ENCODE results near the gene ATG7. TPM values are rescaled to one million over a fixed set of nuclear protein-coding genes. Genes with fewer than 3 reads are reported as not detected.

ATG7 gene
- polyA plus RNA-seq, 6 donors from 2014 or later, result 15.5 to 36.9 (median 18.4) TPM

DNA sequence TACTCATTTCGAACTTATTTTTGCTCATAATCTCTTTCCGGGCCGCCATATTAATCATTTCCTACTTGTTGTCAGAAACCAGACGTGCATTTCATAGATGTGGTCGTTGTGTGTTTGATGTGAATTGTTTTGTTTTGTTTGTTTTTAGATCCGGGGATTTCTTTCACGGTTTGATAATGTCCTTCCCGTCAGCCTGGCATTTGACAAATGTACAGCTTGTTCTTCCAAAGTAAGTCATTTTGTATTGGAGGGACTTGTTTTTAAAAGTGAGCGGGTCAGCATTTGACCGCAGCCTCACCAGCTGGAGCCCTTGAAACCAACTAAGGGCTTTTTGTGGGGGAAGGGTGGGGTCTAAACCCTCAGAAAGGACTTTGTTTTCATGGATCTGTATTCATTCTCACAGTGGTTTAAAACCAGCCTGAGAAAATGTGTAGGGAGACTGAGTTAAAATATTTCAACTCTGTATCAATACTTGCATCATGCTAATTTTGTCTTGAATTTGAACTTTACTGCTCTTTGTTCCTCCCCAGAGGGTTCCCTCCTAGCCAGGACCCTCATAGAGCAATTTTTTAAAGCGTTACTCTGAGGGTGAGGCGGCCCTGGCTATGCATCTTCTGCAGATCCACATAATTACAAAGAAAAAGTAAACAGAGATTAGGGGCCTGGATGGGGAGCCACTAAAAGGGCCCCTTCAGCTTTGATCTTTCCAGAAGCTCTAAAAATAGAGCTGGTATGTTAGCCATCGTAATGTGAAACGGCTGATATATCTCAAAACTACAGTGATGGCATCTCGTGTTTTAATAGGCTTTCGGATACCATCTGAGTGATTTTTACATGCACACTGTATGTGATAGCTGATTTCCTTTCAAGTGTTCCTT, 107.9 kb downstream of the ATG7 start:
- no peaks in the 10 kb centered on the region for H3K9me3 Mint-ChIP-seq
- H3K36me3 Mint-ChIP-seq, result peaks cover 0 to 9% of the 10 kb centered on the region in 2 donors
- H3K27ac Mint-ChIP-seq, result peak overlapping the region in 1 of 6 donors; percentile 90
- H3K4me3 Mint-ChIP-seq, result no peak overlapping the region
- ATAC-seq (ENCODE audit: low read depth in 2 of 2) (no peak), DNase-seq (no peak)
- H3K27me3 Mint-ChIP-seq, result no peaks in the 10 kb centered on the region
- no peaks in the 10 kb centered on the region for H3K4me1 Mint-ChIP-seq

DNA sequence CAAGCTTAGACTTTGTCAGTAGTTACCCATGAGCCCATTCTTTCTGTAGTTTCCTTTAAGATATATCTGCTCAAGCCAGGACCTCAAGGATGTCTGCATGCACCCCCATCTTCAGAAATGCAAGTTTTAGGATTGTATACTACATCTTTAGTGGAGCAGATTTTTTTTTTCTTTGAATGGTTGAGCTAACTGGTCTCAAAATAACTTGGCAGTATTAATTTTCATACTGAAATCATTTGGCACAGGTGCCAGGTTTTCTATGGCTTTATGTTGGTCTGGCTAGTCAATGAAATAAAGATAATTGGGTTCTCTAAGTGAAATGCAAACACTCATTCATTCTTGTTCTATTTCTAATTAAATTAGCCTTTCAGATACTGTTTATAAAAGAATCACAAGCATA, 108.9 kb downstream of the ATG7 start:
- no peaks in the 10 kb centered on the region for H3K4me1 Mint-ChIP-seq
- no peak overlapping the region for H3K4me3 Mint-ChIP-seq
- peaks cover 0 to 15% of the 10 kb centered on the region in 2 donors for H3K36me3 Mint-ChIP-seq
- DNase-seq, result no peak
- no peak for ATAC-seq (ENCODE audit: low read depth in 2 of 2)
- no peak overlapping the region for H3K27ac Mint-ChIP-seq
- H3K9me3 Mint-ChIP-seq, result no peaks in the 10 kb centered on the region
- H3K27me3 Mint-ChIP-seq, result no peaks in the 10 kb centered on the region

DNA sequence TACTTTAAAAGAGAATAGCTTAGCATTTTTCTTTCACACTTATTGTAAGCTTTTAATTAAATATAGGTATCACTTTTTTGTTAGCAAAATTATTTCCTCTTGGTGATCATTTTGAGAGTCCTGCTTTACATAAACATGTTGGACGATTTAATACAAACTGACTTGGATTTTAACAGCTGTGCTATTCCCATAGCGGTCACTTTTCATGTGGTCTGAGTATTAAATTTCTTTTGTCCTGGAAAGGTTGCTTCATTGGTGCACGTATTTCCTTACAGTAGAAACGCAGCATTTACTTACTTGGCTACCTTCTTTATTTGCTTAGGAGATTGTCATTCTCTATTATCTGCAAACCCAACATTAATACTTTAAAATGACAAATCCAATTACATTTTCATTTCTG, 109.4 kb downstream of the ATG7 start:
- no peaks in the 10 kb centered on the region for H3K27me3 Mint-ChIP-seq
- no peak overlapping the region for H3K4me3 Mint-ChIP-seq
- DNase-seq, result no peak
- no peak for ATAC-seq (ENCODE audit: low read depth in 2 of 2)
- H3K4me1 Mint-ChIP-seq, result no peaks in the 10 kb centered on the region
- H3K27ac Mint-ChIP-seq, result no peak overlapping the region
- H3K36me3 Mint-ChIP-seq, result peaks cover 0 to 15% of the 10 kb centered on the region in 2 donors
- H3K9me3 Mint-ChIP-seq, result no peaks in the 10 kb centered on the region

DNA sequence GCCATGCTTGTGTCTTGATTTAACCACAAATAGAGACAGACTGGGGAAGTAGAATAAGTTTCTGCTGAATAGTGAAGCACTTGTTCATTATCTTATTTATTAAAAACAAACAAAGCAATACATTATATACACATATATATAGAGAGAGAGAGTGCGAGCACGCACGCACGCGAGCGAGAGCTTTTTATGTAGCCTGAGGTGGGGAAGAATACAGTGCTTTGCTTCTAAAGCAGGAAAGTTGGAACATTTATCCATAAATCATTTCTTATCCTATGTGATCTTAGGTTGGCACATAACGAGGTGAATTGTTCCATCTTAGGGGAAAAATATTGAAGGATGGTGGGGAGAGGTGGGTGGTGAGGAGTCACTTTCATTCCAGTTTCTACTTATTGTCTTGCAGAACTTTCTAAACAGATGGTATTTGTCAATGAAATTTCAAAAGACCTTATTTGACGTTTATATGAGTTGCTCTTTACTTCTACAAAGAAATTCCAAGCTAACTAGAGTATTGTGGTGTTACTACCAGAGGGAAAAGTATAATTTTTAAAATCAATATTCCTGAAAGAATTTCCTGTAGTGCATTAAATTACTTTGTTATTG, 110.0 kb downstream of the ATG7 start:
- Mint-ChIP-seq H3K36me3 (peaks cover 0 to 15% of the 10 kb centered on the region in 2 donors), H3K9me3 (no peaks in the 10 kb centered on the region), H3K27ac (no peak overlapping the region), H3K27me3 (no peaks in the 10 kb centered on the region), H3K4me3 (no peak overlapping the region), H3K4me1 (no peaks in the 10 kb centered on the region)
- ATAC-seq (ENCODE audit: low read depth in 2 of 2), result no peak
- DNase-seq, result no peak

DNA sequence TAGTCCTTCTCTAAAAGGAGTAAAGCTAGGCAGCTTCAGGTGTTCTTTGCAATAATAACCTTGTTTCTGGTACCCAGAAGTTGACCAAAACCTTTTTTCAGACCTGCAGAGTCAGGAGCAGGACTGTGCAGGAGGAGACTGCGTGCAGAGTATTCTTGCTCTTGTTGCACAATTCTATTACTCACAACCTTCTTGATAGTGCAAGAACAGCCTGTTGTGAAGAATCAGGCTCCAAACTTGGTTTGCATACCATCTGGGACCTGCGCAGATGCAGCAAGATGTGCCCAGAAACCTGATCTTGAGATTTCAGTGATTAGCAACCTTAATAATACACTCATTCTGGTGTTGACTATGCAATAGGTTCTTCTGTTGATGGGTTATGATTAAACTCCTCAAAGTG, 111.9 kb downstream of the ATG7 start:
- Mint-ChIP-seq H3K9me3 (no peaks in the 10 kb centered on the region), H3K4me3 (no peak overlapping the region), H3K27ac (no peak overlapping the region), H3K36me3 (peaks cover 0 to 15% of the 10 kb centered on the region in 2 donors), H3K27me3 (no peaks in the 10 kb centered on the region), H3K4me1 (no peaks in the 10 kb centered on the region)
- no peak for DNase-seq
- ATAC-seq (ENCODE audit: low read depth in 2 of 2), result no peak

DNA sequence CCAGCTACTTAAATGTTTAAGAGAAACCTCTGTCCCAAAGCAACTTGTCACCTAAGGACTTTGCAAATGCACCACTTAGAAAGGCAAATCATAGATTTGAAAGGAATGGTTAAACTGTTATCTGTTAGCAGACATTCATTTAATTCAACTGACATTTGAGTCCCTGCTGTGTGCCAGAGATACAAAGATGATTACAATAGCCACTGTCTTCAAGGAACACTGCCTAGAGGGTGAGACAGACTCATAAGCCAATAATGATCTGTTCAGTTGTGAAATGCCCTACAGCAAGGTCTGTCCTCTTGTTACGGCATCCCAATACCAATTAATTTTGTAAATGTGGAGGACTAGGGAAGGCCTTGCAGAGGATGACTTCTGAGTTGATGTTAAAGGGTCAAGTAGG, 113.1 kb downstream of the ATG7 start:
- no peak for ATAC-seq (ENCODE audit: low read depth in 2 of 2)
- no peak overlapping the region for H3K4me3 Mint-ChIP-seq

DNA sequence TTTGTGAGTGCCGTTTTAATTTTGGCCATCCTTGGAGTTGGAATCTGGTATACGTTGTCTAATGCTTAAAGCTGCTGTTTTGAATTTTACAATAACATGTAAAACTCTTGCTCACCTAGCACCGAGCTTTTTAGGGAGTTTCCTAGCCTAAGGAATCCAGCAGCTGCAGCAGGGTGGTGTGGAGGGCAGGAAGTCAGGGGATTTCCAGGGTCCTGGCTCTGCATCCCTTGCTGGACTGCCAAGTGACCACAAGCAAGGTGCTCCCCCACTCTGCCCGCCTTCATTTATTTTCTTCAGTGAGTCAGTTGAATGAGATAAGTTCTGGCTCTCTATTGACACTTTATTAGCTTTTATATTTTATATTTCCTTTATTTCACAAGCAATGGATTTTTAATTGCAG, 113.7 kb downstream of the ATG7 start:
- ATAC-seq (ENCODE audit: low read depth in 2 of 2) (no peak), DNase-seq (no peak)
- no peak overlapping the region for H3K4me3 Mint-ChIP-seq
- peaks cover 0 to 15% of the 10 kb centered on the region in 2 donors for H3K36me3 Mint-ChIP-seq
- no peak overlapping the region for H3K27ac Mint-ChIP-seq
- no peaks in the 10 kb centered on the region for H3K4me1 Mint-ChIP-seq
- H3K9me3 Mint-ChIP-seq, result no peaks in the 10 kb centered on the region
- H3K27me3 Mint-ChIP-seq, result no peaks in the 10 kb centered on the region

More for the DNA sequence above, 113.1 kb downstream of the ATG7 start:
- Mint-ChIP-seq H3K36me3 (peaks cover 0 to 15% of the 10 kb centered on the region in 2 donors), H3K9me3 (no peaks in the 10 kb centered on the region), H3K27me3 (no peaks in the 10 kb centered on the region), H3K27ac (no peak overlapping the region), H3K4me1 (no peaks in the 10 kb centered on the region)
- no peak for DNase-seq

DNA sequence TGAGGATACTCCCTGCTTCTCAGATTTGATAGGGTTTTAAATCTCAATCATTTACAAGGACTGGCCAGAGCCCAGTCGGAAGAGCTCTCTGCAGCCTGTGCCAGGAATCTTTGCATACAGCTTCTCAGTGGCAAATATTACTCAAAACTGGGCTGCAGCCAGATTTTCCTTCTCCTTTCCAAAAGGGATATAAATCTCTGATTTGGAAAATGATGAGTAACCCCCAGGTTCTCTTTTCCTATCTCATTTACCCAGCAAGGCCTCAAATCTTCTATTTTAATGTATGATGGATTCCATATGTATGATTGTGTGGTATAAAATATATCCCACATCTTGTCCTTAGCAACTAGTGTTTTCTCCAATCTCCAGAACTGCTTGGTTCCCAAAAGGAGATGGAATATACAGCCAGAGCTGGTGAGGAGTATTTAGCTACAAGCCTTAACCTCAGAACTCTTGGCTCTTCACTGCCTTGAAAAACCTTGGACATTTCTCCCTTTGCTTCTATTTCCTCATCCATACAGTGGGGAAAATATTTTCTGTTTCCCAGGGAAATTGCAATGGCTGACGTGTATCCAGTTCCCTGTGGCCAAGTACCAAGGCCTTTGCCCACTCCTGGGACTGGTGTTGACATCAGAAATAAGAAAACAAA, 114.4 kb downstream of the ATG7 start:
- peaks cover 0 to 15% of the 10 kb centered on the region in 2 donors for H3K36me3 Mint-ChIP-seq
- no peak for ATAC-seq (ENCODE audit: low read depth in 2 of 2)

DNA sequence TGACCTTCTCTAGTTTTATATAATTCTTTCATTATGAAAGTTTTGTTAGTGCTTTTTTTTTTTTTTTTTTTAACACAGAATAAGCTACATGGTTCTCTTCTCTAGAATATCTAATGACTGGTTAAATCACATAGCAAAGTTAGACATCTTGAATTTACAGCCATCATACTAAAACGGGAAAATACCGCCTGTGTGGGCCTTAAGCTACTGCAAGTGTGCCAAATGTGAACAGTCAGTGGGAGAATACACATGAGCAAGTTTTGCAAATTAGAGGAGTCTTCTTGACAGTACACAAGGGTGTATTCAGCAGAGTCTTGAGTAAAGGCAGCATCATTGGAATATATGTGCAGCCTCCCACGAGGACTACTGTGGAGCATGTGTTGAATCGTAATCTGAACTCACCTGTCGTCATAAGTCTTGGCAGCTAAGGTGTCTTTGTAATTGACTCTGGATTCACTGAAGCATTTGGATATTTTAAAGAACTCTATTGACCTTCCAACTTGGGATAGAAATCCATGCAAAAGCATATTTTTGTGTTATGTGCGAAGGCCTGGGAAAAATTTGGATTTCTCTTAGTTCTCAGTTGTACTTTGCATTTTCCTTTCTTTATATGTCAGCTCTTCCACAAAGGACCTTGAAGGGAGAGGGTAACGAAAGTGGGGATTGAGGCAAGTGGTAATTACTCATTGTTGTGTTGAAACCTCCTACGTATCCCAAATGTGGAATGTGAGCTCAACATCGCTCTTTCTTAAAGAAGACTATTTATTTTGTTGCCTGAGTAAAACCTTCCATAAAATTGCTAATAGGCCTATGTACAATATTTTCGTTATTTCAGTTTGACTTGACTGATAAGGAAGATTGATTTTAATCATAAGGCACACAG, 117.4 kb downstream of the ATG7 start:
- H3K27ac Mint-ChIP-seq, result no peak overlapping the region
- DNase-seq (no peak), ATAC-seq (ENCODE audit: low read depth in 2 of 2) (no peak)
- H3K4me3 Mint-ChIP-seq, result no peak overlapping the region
- peaks cover 0 to 2% (median 0%) of the 10 kb centered on the region in 3 donors for H3K4me1 Mint-ChIP-seq
- H3K9me3 Mint-ChIP-seq, result no peaks in the 10 kb centered on the region
- no peaks in the 10 kb centered on the region for H3K27me3 Mint-ChIP-seq
- H3K36me3 Mint-ChIP-seq, result peaks cover 0 to 7% of the 10 kb centered on the region in 2 donors

More for the DNA sequence above, 114.4 kb downstream of the ATG7 start:
- no peaks in the 10 kb centered on the region for H3K9me3 Mint-ChIP-seq
- H3K4me3 Mint-ChIP-seq, result no peak overlapping the region
- peak overlapping the region in 1 of 6 donors; percentile 7 for H3K27ac Mint-ChIP-seq
- DNase-seq, result no peak
- H3K4me1 Mint-ChIP-seq, result peaks cover 0 to under 1% (median 0%) of the 10 kb centered on the region in 3 donors
- no peaks in the 10 kb centered on the region for H3K27me3 Mint-ChIP-seq

DNA sequence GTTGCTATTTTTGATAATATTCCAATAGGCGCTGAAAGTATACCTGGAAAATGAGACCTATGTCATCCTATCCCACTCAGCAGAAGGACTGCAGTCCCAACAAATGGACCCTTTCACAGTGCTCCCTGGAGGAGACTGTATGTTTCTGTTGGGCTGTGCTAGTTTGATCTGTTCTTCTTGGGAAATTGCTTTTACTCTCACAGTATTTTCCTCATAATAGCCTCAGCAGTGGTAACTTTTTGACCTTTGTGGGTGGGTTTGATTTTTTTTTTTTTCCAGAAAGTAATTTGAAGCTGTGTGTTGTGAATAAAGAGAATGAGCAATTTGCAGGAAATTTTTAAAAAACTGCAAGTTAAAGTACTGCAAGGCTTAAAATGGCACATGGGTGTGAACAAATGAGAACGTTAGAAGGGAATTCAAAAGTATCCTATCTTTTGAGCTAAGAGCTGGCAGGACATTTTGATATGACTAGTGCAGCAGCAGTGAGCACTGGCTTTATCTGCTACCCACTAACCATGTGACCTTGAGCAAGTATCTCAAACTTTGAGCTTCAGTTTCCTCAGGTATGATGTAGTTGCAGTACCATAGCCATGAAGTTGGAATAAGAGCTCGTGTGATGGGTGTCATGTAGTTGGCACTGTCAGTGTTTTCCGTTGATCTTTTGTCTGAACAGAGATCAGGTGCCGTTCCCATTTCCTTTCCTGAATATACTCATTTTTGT, 118.4 kb downstream of the ATG7 start:
- Mint-ChIP-seq H3K9me3 (no peaks in the 10 kb centered on the region), H3K27me3 (no peaks in the 10 kb centered on the region), H3K27ac (peak overlapping the region in 1 of 6 donors; percentile 22), H3K4me3 (no peak overlapping the region), H3K4me1 (peaks cover 0 to 2% (median 0%) of the 10 kb centered on the region in 3 donors), H3K36me3 (peaks cover 0 to 9% of the 10 kb centered on the region in 2 donors)
- ATAC-seq (ENCODE audit: low read depth in 2 of 2), result no peak
- DNase-seq, result no peak

DNA sequence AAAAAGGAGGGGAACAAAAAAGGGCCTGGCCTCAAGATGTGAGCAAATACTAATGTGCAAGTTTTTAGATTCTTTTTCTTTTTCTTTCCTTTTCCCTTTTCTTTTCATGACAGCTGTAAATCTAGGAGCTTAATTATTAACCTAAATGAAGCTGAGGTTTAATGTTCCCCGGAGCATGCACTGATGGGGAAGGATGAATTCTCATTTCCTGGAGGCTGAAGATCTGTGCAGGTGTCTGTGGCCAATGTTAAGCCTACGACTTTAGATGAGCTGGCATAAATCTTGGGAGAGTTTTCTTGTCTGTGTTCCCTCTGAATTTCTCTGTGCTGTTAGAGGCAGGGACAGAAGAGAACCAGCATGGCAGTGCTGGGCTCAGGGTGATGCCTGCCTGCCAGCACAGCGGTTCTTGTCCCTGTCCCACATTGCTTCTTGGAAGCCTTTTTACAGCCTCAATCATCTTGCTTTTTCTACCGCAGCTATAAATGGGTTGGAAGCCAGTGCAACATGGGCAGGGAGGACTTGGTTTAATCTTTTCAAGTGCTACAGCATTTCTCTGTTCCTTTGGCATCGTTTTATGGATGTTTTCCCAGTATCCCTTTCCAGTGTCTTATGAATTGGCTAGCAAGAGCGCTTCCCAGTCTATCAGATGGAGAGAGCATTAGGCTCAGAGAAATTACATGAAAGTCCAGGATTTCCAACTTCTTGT, 119.1 kb downstream of the ATG7 start:
- Mint-ChIP-seq H3K4me1 (peaks cover 0 to 2% (median 0%) of the 10 kb centered on the region in 3 donors), H3K27ac (peak overlapping the region in 1 of 6 donors; percentile 12), H3K4me3 (no peak overlapping the region), H3K27me3 (no peaks in the 10 kb centered on the region), H3K9me3 (no peaks in the 10 kb centered on the region), H3K36me3 (peaks cover 0 to 6% of the 10 kb centered on the region in 2 donors)
- ATAC-seq (ENCODE audit: low read depth in 2 of 2) (no peak), DNase-seq (no peak)
